Suprapubic skin (tissue), 3 donors: Measurements from ENCODE around the gene KCNK1.

Source experiments
- POLR2A ChIP-seq, 2 donors: fragments of 450-650 bp; IDR thresholded peaks; one replicate each; pipeline ENCODE4 v1.6.1; 2017; ENCODE audit warnings: antibody characterized with exemption in 2 of 2, mild to moderate bottlenecking in 2 of 2, moderate library complexity in 2 of 2
- TF ChIP-seq, protein P1 (sequence below), 2 donors: fragments of 200-600 bp in 1 of 2; fragments of 450-650 bp in 1 of 2; sonication (generic) in 1 of 2; IDR thresholded peaks; one replicate each; pipeline ENCODE4 v1.5.1; 2016 to 2019; ENCODE audit warnings: antibody characterized with exemption in 2 of 2, mild to moderate bottlenecking in 1 of 2, moderate library complexity in 1 of 2

DNA sequence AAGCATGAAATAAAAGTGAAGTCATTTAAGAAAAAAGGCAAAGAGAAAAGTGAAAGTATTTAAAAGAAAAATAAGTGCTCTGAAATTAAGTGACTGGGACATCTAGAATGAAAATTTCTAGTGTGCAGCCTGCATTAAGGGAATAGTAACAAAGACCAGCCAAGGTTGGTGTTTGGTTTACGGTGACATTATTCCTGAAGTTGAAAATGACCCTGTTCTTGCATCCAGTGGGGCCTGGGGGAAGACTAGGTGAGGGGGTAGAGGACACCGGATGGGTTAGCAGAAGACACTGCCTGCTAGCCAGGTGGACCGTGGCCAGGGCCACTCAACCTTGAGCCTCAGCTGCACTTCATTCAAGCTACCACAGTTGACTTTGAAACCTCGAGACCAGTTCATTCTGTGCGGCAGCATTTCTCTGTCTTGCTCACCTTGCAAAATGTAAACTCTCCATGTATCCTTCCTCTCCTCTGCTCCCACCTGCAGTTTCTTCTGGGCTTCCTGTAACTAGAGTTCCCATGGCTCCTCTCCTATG lies 14.3 kb upstream of the KCNK1 start:
- TF ChIP-seq, protein P1, sequence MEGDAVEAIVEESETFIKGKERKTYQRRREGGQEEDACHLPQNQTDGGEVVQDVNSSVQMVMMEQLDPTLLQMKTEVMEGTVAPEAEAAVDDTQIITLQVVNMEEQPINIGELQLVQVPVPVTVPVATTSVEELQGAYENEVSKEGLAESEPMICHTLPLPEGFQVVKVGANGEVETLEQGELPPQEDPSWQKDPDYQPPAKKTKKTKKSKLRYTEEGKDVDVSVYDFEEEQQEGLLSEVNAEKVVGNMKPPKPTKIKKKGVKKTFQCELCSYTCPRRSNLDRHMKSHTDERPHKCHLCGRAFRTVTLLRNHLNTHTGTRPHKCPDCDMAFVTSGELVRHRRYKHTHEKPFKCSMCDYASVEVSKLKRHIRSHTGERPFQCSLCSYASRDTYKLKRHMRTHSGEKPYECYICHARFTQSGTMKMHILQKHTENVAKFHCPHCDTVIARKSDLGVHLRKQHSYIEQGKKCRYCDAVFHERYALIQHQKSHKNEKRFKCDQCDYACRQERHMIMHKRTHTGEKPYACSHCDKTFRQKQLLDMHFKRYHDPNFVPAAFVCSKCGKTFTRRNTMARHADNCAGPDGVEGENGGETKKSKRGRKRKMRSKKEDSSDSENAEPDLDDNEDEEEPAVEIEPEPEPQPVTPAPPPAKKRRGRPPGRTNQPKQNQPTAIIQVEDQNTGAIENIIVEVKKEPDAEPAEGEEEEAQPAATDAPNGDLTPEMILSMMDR (IDR thresholded peaks at IDR 0.05): no peak
- no peak for TF ChIP-seq POLR2A (IDR thresholded peaks at IDR 0.05)
